OCI-LY7 (cell line): ENCODE data around the gene OLFM3.

Experiments
- CTCF ChIP-seq: fragments of 200-600 bp; sonication (generic); conservative IDR thresholded peaks from 2 replicates; pipeline ENCODE4 v1.5.1; 2014; ENCODE audit warnings: mild to moderate bottlenecking, antibody characterized with exemption, low read length, moderate library complexity, mixed read lengths
- EZH2phosphoT487 ChIP-seq: fragments of 200-600 bp; sonication (generic); IDR thresholded peaks from 2 replicates; pipeline ENCODE4 v1.6.1; 2018; ENCODE audit warnings: low read depth, borderline replicate concordance, mild to moderate bottlenecking, mixed run types, antibody characterized with exemption, low read length, moderate library complexity, mixed read lengths

GRCh38 chr1:101898137-101898536 is 98.6 kb downstream of the OLFM3 start:
- TF ChIP-seq CTCF (no peak), EZH2phosphoT487 (no peak)
